ENCODE results near the gene ANKRD24. TPM values are rescaled to one million over a fixed set of nuclear protein-coding genes. Genes with fewer than 3 reads are reported as not detected.
A peak's percentile ranks its signal among the peaks of the same experiment; 100 is the strongest.

Gene ANKRD24
- total RNA-seq, 1 experiment from 2014 or later: 0.33 TPM

GRCh38 chr19:4232614-4233281 is 50.3 kb downstream of the ANKRD24 start:
- CTCF ChIA-PET: interaction anchor here (0.6 kb wide), 1 partner anchor 262 kb away, joined by 3 read pairs; the partner anchor contains the start of gene DAPK3

GRCh38 chr19:4233282-4233853 is 50.9 kb downstream of the ANKRD24 start:
- intact Hi-C loops (cut with micrococcal nuclease): no loop called here
- H3K27ac ChIP-seq (ENCODE audit: low read length): no peak overlapping the region
- ATAC-seq (no peak), DNase-seq (peak; percentile 48)
- ChIA-PET CTCF (no interaction called here), POLR2A (ENCODE audit: unreplicated experiment) (no interaction called here)
- H3K79me2 ChIP-seq (ENCODE audit: low read length): no peaks in the 10 kb centered on the region
- H3K9me2 ChIP-seq (replicated peaks; ENCODE audit: low read length): no peaks in the 10 kb centered on the region
- H3K36me3 ChIP-seq (ENCODE audit: low read depth, low read length): no peaks in the 10 kb centered on the region
- H2AFZ ChIP-seq (ENCODE audit: low read length): no peak overlapping the region
- H3K9me3 ChIP-seq (ENCODE audit: low read length): no peaks in the 10 kb centered on the region
- H3K4me1 ChIP-seq (ENCODE audit: insufficient read depth, low read length): peaks cover 7% of the 10 kb centered on the region; the same call in 1 of the 2 replicates
- BruUV-seq (replicated peaks): no TSS peak
- H3K4me2 ChIP-seq (ENCODE audit: low read length): no peak overlapping the region
- TF ChIP-seq, protein P1, sequence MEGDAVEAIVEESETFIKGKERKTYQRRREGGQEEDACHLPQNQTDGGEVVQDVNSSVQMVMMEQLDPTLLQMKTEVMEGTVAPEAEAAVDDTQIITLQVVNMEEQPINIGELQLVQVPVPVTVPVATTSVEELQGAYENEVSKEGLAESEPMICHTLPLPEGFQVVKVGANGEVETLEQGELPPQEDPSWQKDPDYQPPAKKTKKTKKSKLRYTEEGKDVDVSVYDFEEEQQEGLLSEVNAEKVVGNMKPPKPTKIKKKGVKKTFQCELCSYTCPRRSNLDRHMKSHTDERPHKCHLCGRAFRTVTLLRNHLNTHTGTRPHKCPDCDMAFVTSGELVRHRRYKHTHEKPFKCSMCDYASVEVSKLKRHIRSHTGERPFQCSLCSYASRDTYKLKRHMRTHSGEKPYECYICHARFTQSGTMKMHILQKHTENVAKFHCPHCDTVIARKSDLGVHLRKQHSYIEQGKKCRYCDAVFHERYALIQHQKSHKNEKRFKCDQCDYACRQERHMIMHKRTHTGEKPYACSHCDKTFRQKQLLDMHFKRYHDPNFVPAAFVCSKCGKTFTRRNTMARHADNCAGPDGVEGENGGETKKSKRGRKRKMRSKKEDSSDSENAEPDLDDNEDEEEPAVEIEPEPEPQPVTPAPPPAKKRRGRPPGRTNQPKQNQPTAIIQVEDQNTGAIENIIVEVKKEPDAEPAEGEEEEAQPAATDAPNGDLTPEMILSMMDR (conservative IDR thresholded peaks at IDR 0.05; ENCODE audit: low read depth, low read length): peak; percentile 74
- TF ChIP-seq EZH2phosphoT487 (IDR thresholded peaks at IDR 0.05; ENCODE audit: borderline replicate concordance, low read length): no peak
- H3K27me3 ChIP-seq (ENCODE audit: low read length): 0 out of 2 replicates have a peak, but pooled peaks cover 5% of the 10 kb centered on the region
- no peak overlapping the region for H3K4me3 ChIP-seq (ENCODE audit: low read length)
- H3F3A ChIP-seq (ENCODE audit: low read length, unreplicated experiment): no peaks in the 10 kb centered on the region
- no peaks in the 10 kb centered on the region for H4K20me1 ChIP-seq (ENCODE audit: low read length)
- H3K9ac ChIP-seq (ENCODE audit: low read length): no peak overlapping the region

More at GRCh38 chr19:4232614-4233281, 50.3 kb downstream of the ANKRD24 start:
- no TSS peak for BruUV-seq (replicated peaks)
- no peak overlapping the region for H3K27ac ChIP-seq (ENCODE audit: low read length)
- H3K27me3 ChIP-seq (ENCODE audit: low read length): 0 out of 2 replicates have a peak, but pooled peaks cover 7% of the 10 kb centered on the region
- DNase-seq (no peak), ATAC-seq (no peak)
- no peak overlapping the region for H3K4me3 ChIP-seq (ENCODE audit: low read length)
- H4K20me1 ChIP-seq (ENCODE audit: low read length): no peaks in the 10 kb centered on the region
- peaks cover 7% of the 10 kb centered on the region; the same call in 1 of the 2 replicates for H3K4me1 ChIP-seq (ENCODE audit: insufficient read depth, low read length)
- no peaks in the 10 kb centered on the region for H3K9me3 ChIP-seq (ENCODE audit: low read length)
- no peak overlapping the region for H3K9ac ChIP-seq (ENCODE audit: low read length)
- no peak overlapping the region for H3K4me2 ChIP-seq (ENCODE audit: low read length)
- intact Hi-C loops (cut with micrococcal nuclease): no loop called here
- TF ChIP-seq, protein P1 (conservative IDR thresholded peaks at IDR 0.05; ENCODE audit: low read depth, low read length): no peak
- TF ChIP-seq EZH2phosphoT487 (IDR thresholded peaks at IDR 0.05; ENCODE audit: borderline replicate concordance, low read length) (no peak), EZH2 (IDR thresholded peaks at IDR 0.05; ENCODE audit: low read length, unreplicated experiment) (no peak)
- no peaks in the 10 kb centered on the region for H3K79me2 ChIP-seq (ENCODE audit: low read length)
- no peaks in the 10 kb centered on the region for H3K36me3 ChIP-seq (ENCODE audit: low read depth, low read length)
- POLR2A ChIA-PET (ENCODE audit: unreplicated experiment): no interaction called here
- H3K9me2 ChIP-seq (replicated peaks; ENCODE audit: low read length): no peaks in the 10 kb centered on the region
- H2AFZ ChIP-seq (ENCODE audit: low read length): no peak overlapping the region
- H3F3A ChIP-seq (ENCODE audit: low read length, unreplicated experiment): no peaks in the 10 kb centered on the region
